A549 (cell line): Measurements from ENCODE around the gene MYH10. TPM values are rescaled to one million over a fixed set of nuclear protein-coding genes. Genes with fewer than 3 reads are reported as not detected.
"Not testable (repeated sequence)": the region's sequence is repeated elsewhere in the genome, so short reads cannot be mapped to it uniquely, and the experiment has no call there.

Experiments used
- ATAC-seq, 2 experiments: fragments of 200-7000 bp in 1 of 2; fragments of >200 bp in 1 of 2; cut with Nextera tagmentation in 1 of 2; cut with Tn5 transposase in 1 of 2; 3 replicates each; pipeline versions ENCODE4 v1.8.0 to v1.9.1; 2018 to 2020; ENCODE audit warnings: mild to moderate bottlenecking in 1 of 2, moderate library complexity in 1 of 2
- CTCF ChIA-PET: fragments of 300-600 bp; sonication (Branson Sonifier 250); formaldehyde crosslinking; extraction: SDS; loops from one replicate; lab custom pipeline; 2021; ENCODE audit warnings: antibody characterized with exemption, inconsistent platforms; lab: Yijun Ruan, JAX
- POLR2A ChIA-PET: fragments of 350-600 bp; formaldehyde crosslinking; extraction: SDS; loops from one replicate; lab custom pipeline; 2021; ENCODE audit warnings: antibody characterized with exemption, inconsistent platforms; lab: Yijun Ruan, JAX
- DNase-seq, 2 experiments: peaks; one replicate each; pipeline versions ENCODE4 v3.0.0 to v3.0.0-alpha.2; 2011 to 2016; ENCODE audit warnings: low read depth in 1 of 2, low spot score in 1 of 2
- FAIRE-seq: peaks from 2 replicates; lab custom pipeline; 2011; peaks lifted over from hg19 to GRCh38; lab: Jason Lieb, UNC
- H3K27ac ChIP-seq, 2 experiments: fragments of >200 bp; sonication (Bioruptor Twin); formaldehyde crosslinking; 3 replicates each; pipeline ENCODE4 v1.5.1; 2016 to 2017
- H3K4me1 ChIP-seq: fragments of >200 bp; sonication (Bioruptor Twin); formaldehyde crosslinking; 3 replicates; pipeline ENCODE4 v1.6.1; 2016
- H3K4me2 ChIP-seq: fragments of >200 bp; sonication (Bioruptor Twin); formaldehyde crosslinking; 3 replicates; pipeline ENCODE4 v1.6.1; 2016
- H3K4me3 ChIP-seq: fragments of >200 bp; sonication (Bioruptor Twin); formaldehyde crosslinking; 3 replicates; pipeline ENCODE4 v1.5.1; 2016
- H3K9me3 ChIP-seq: fragments of >200 bp; sonication (Bioruptor Twin); formaldehyde crosslinking; 3 replicates; pipeline ENCODE4 v1.6.1; 2016
- BCL3 ChIP-seq: fragments of >200 bp; sonication (Bioruptor Twin); formaldehyde crosslinking; IDR thresholded peaks from 3 replicates; pipeline ENCODE4 v1.6.1; 2016
- CHD4 ChIP-seq: fragments of 200-600 bp; sonication (generic); IDR thresholded peaks from 2 replicates; pipeline ENCODE4 v1.6.1; 2016; ENCODE audit warnings: antibody characterized with exemption, mild to moderate bottlenecking, borderline replicate concordance
- ELK1 ChIP-seq: fragments of 150-350 bp; IDR thresholded peaks from 2 replicates; pipeline ENCODE4 v1.6.1; 2014; ENCODE audit warnings: low read depth, mild to moderate bottlenecking, low read length
- EP300 ChIP-seq, 2 experiments: fragments of >200 bp; sonication (Bioruptor Twin); formaldehyde crosslinking; IDR thresholded peaks; 2 replicates in 1 of 2; 3 replicates in 1 of 2; pipeline ENCODE4 v1.6.1; 2016 to 2017
- FOSB ChIP-seq: fragments of 250-450 bp; sonication (Bioruptor Pico); IDR thresholded peaks from 2 replicates; pipeline ENCODE4 v1.5.0; 2020; ENCODE audit warnings: mild to moderate bottlenecking, moderate library complexity
- FOSL2 ChIP-seq, 2 experiments: fragments of 450-650 bp in 1 of 2; fragments of >200 bp in 1 of 2; sonication (Bioruptor Twin) in 1 of 2; formaldehyde crosslinking; IDR thresholded peaks; 2 replicates each; pipeline versions ENCODE4 v1.5.0 to v1.6.1; 2016 to 2020; ENCODE audit warnings: mild to moderate bottlenecking in 1 of 2, moderate library complexity in 1 of 2
- FOXS1 ChIP-seq: fragments of 250-450 bp; sonication (Bioruptor Pico); IDR thresholded peaks from 2 replicates; pipeline ENCODE4 v1.5.0; 2020; ENCODE audit warnings: mild to moderate bottlenecking, moderate library complexity
- GATA3 ChIP-seq: IDR thresholded peaks from 2 replicates; pipeline ENCODE4 v1.6.1; 2012; ENCODE audit warnings: borderline replicate concordance
- HDAC2 ChIP-seq: fragments of 200-600 bp; sonication (generic); IDR thresholded peaks from 2 replicates; pipeline ENCODE4 v1.6.1; 2016
- HOXA7 ChIP-seq: fragments of 250-450 bp; sonication (Bioruptor Pico); IDR thresholded peaks from 2 replicates; pipeline ENCODE4 v1.5.0; 2020; ENCODE audit warnings: mild to moderate bottlenecking, moderate library complexity
- HOXB13 ChIP-seq: fragments of 250-450 bp; sonication (Bioruptor Pico); IDR thresholded peaks from 2 replicates; pipeline ENCODE4 v1.5.0; 2020; ENCODE audit warnings: low read depth, mild to moderate bottlenecking, moderate library complexity
- HOXB5 ChIP-seq: fragments of 250-450 bp; sonication (Bioruptor Pico); IDR thresholded peaks from 2 replicates; pipeline ENCODE4 v1.5.0; 2020; ENCODE audit warnings: mild to moderate bottlenecking, moderate library complexity
- JUN ChIP-seq, 2 experiments: fragments of >200 bp; sonication (Bioruptor Twin); formaldehyde crosslinking; IDR thresholded peaks; 2 replicates in 1 of 2; 3 replicates in 1 of 2; pipeline ENCODE4 v1.6.1; 2016 to 2017
- JUNB ChIP-seq: fragments of >200 bp; sonication (Bioruptor Twin); formaldehyde crosslinking; IDR thresholded peaks from 2 replicates; pipeline ENCODE4 v1.6.1; 2016
- KDM1A ChIP-seq: fragments of 200-600 bp; sonication (generic); IDR thresholded peaks from 2 replicates; pipeline ENCODE4 v1.6.1; 2016; ENCODE audit warnings: low read depth, mild to moderate bottlenecking
- KDM5A ChIP-seq: fragments of 200-600 bp; sonication (generic); IDR thresholded peaks from 2 replicates; pipeline ENCODE4 v1.6.1; 2016; ENCODE audit warnings: antibody characterized with exemption, mild to moderate bottlenecking
- MAZ ChIP-seq: fragments of 150-350 bp; IDR thresholded peaks from 2 replicates; pipeline ENCODE4 v1.6.1; 2014; ENCODE audit warnings: antibody characterized with exemption, low read depth, low read length, borderline replicate concordance
- MYC ChIP-seq: IDR thresholded peaks from 2 replicates; pipeline ENCODE4 v1.6.1; 2012; ENCODE audit warnings: mild to moderate bottlenecking, inconsistent platforms, low read length, improper control_type of control experiment, borderline replicate concordance
- NFE2L2 ChIP-seq: fragments of 150-350 bp; conservative IDR thresholded peaks from 2 replicates; pipeline ENCODE4 v1.6.1; 2014; ENCODE audit warnings: low read length
- NR3C1 ChIP-seq: fragments of >200 bp; sonication (Bioruptor Twin); formaldehyde crosslinking; IDR thresholded peaks from 3 replicates; pipeline ENCODE4 v1.6.1; 2017
- PBX3 ChIP-seq: IDR thresholded peaks from 2 replicates; pipeline ENCODE4 v1.6.1; 2012
- POLR2AphosphoS2 ChIP-seq: conservative IDR thresholded peaks from 2 replicates; pipeline ENCODE4 v1.6.1; 2012; ENCODE audit warnings: low read length, improper control_type of control experiment, inconsistent platforms
- RFX5 ChIP-seq: fragments of 450-650 bp; IDR thresholded peaks from 2 replicates; pipeline ENCODE4 v1.7.1; 2014; ENCODE audit warnings: antibody characterized with exemption, mild to moderate bottlenecking, moderate library complexity
- RNF2 ChIP-seq: fragments of 200-600 bp; sonication (generic); IDR thresholded peaks from 2 replicates; pipeline ENCODE4 v1.6.1; 2016; ENCODE audit warnings: low read depth, mild to moderate bottlenecking, antibody characterized with exemption, moderate library complexity, borderline replicate concordance
- SMC3 ChIP-seq: fragments of >200 bp; sonication (Bioruptor Twin); formaldehyde crosslinking; IDR thresholded peaks from 3 replicates; pipeline ENCODE4 v1.6.1; 2018; ENCODE audit warnings: inconsistent platforms
- ZC3H11A ChIP-seq: fragments of 450-650 bp; IDR thresholded peaks from 2 replicates; pipeline ENCODE4 v1.6.1; 2014; ENCODE audit warnings: antibody characterized with exemption, mild to moderate bottlenecking
- ZNF302 ChIP-seq: fragments of 250-450 bp; sonication (Bioruptor Pico); IDR thresholded peaks from 2 replicates; pipeline ENCODE4 v1.9.0; 2021; ENCODE audit warnings: inconsistent platforms, mild to moderate bottlenecking, moderate library complexity
- ZSCAN20 ChIP-seq: fragments of 250-450 bp; sonication (Bioruptor Pico); IDR thresholded peaks from 2 replicates; pipeline ENCODE4 v1.8.0; 2022; ENCODE audit warnings: mild to moderate bottlenecking, moderate library complexity
- WGBS: methylation state at CpG from one replicate; pipeline ENCODE4 v1.1.6; 2017; ENCODE audit errors: missing lambda C conversion rate; 5-methylcytosine and 5-hydroxymethylcytosine counted together
- polyA plus RNA-seq, 4 experiments: library from polyadenylated mRNA; depleted of rRNA in 3 of 4; stranded (reverse); fragments of >200 nt; fragmentation: RNase III in 1 of 4; extraction: RNeasy Plus Mini Kit Qiagen cat#74134 plus additional on column Dnase treatment in 1 of 4; gene quantifications; 2 replicates in 3 of 4; 3 replicates in 1 of 4; pipeline ENCODE4 v1.2.3, GENCODE V29; 2011 to 2017
- TF ChIP-seq, protein P1 (sequence below): fragments of 250-450 bp; sonication (Bioruptor Pico); IDR thresholded peaks from 2 replicates; pipeline ENCODE4 v1.5.0; 2020; ENCODE audit warnings: low read depth, mild to moderate bottlenecking, moderate library complexity
- TF ChIP-seq, protein P2 (sequence below): IDR thresholded peaks from 2 replicates; pipeline ENCODE4 v1.6.1; 2012; ENCODE audit warnings: low read depth, borderline replicate concordance
- TF ChIP-seq, protein P3 (sequence below): fragments of 250-450 bp; sonication (Bioruptor Pico); IDR thresholded peaks from 2 replicates; pipeline ENCODE4 v1.5.0; 2021; ENCODE audit warnings: mild to moderate bottlenecking, moderate library complexity, borderline replicate concordance

MYH10 gene
- polyA plus RNA-seq, 2 of the 4 experiments (the other 2 are of a cell fraction), result 26.5 to 28.3 TPM

DNA sequence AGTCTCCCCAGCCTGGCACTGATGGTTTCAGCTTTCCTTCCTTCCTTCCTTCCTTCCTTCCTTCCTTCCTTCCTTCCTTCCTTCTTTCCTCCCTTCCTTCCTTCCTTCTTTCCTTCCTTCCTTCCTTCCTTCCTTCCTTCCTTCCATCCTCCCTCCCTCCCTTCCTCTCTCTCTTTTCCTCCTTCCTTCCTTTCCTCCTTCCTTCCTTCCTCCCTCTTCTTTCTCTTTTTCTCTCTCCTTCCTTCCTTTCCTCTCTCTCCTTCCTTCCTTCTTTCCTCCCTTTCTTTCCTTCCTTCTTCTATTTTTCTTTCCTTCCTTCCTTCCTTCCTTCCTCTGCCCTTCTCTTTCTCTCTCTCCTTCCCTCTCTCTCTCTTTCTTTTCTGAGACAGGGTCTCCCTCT lies 30.2 kb upstream of the MYH10 start:
- POLR2A ChIA-PET, FAIRE-seq, H3K4me3 ChIP-seq, ATAC-seq, H3K4me1 ChIP-seq, H3K27ac ChIP-seq, DNase-seq, H3K4me2 ChIP-seq: not testable (repeated sequence)
- H3K9me3 ChIP-seq, result peaks cover 14% of the 10 kb centered on the region; the same call in 2 of the 3 replicates
- CTCF ChIA-PET, result interaction anchor here (0.6 kb wide), 1 partner anchor 10 kb away, joined by 3 read pairs; no protein-coding TSS in a partner anchor

- no peak for FAIRE-seq
- H3K4me1 ChIP-seq, result no peaks in the 10 kb centered on the region
- CTCF ChIA-PET, result interaction anchor here (0.5 to 1.4 kb wide), 5 partner anchors 10 to 249 kb away, joined by 3 to 5 read pairs (median 3); no protein-coding TSS in a partner anchor
Measured at GRCh38 chr17:8659758-8660410, 29.4 kb upstream of the MYH10 start.

GRCh38 chr17:8658810-8659209 lies 28.3 kb upstream of the MYH10 start:
- DNase-seq (no peak), ATAC-seq (no peak), FAIRE-seq (no peak)
- no peak overlapping the region for H3K4me3 ChIP-seq
- peaks cover 14% of the 10 kb centered on the region; the same call in 2 of the 3 replicates for H3K9me3 ChIP-seq
- WGBS, result 69% methylated on average over 6 of the region's 6 CpGs
- CTCF ChIA-PET, result interaction anchor here (0.5 to 1.4 kb wide), 4 partner anchors 9 to 248 kb away, joined by 3 to 5 read pairs (median 4); no protein-coding TSS in a partner anchor
- H3K4me1 ChIP-seq, result no peaks in the 10 kb centered on the region
- POLR2A ChIA-PET, result interaction anchor here (1.0 kb wide), 1 partner anchor 272 kb away, joined by 3 read pairs; no protein-coding TSS in a partner anchor
- H3K4me2 ChIP-seq, result no peak overlapping the region
- no peak overlapping the region for H3K27ac ChIP-seq
- TF ChIP-seq HOXA7 (CRISPR knock-in tag) (no peak), ZNF302 (CRISPR knock-in tag) (no peak), BCL3 (no peak), FOSL2 (IDR thresholded peaks at IDR 0.05) (no peak), FOSL2 (CRISPR knock-in tag; IDR thresholded peaks at IDR 0.05) (no peak), ELK1 (no peak), HDAC2 (no peak), ZC3H11A (no peak), POLR2AphosphoS2 (no peak), PBX3 (no peak), MAZ (no peak), RNF2 (no peak), ZSCAN20 (CRISPR knock-in tag) (no peak), SMC3 (no peak)
- TF ChIP-seq, protein P1, sequence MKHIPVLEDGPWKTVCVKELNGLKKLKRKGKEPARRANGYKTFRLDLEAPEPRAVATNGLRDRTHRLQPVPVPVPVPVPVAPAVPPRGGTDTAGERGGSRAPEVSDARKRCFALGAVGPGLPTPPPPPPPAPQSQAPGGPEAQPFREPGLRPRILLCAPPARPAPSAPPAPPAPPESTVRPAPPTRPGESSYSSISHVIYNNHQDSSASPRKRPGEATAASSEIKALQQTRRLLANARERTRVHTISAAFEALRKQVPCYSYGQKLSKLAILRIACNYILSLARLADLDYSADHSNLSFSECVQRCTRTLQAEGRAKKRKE (CRISPR knock-in tag), result no peak

More at GRCh38 chr17:8659758-8660410, 29.4 kb upstream of the MYH10 start:
- TF ChIP-seq CHD4 (no peak), RFX5 (no peak), KDM1A (no peak), HOXB5 (CRISPR knock-in tag) (no peak), EP300 (IDR thresholded peaks at IDR 0.05) (no peak), HOXB13 (no peak), GATA3 (no peak), JUNB (no peak), JUN (IDR thresholded peaks at IDR 0.05) (no peak), NFE2L2 (no peak), FOSB (CRISPR knock-in tag) (no peak), ZSCAN20 (CRISPR knock-in tag) (no peak), FOXS1 (CRISPR knock-in tag) (no peak), MYC (no peak), NR3C1 (no peak), HOXA7 (CRISPR knock-in tag) (no peak), KDM5A (no peak)
- TF ChIP-seq, protein P2, sequence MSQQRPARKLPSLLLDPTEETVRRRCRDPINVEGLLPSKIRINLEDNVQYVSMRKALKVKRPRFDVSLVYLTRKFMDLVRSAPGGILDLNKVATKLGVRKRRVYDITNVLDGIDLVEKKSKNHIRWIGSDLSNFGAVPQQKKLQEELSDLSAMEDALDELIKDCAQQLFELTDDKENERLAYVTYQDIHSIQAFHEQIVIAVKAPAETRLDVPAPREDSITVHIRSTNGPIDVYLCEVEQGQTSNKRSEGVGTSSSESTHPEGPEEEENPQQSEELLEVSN, result no peak
- TF ChIP-seq, protein P3, sequence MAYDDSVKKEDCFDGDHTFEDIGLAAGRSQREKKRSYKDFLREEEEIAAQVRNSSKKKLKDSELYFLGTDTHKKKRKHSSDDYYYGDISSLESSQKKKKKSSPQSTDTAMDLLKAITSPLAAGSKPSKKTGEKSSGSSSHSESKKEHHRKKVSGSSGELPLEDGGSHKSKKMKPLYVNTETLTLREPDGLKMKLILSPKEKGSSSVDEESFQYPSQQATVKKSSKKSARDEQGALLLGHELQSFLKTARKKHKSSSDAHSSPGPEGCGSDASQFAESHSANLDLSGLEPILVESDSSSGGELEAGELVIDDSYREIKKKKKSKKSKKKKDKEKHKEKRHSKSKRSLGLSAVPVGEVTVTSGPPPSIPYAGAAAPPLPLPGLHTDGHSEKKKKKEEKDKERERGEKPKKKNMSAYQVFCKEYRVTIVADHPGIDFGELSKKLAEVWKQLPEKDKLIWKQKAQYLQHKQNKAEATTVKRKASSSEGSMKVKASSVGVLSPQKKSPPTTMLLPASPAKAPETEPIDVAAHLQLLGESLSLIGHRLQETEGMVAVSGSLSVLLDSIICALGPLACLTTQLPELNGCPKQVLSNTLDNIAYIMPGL (CRISPR knock-in tag), result no peak
- no peak for DNase-seq
- peaks cover 14% of the 10 kb centered on the region; the same call in 2 of the 3 replicates for H3K9me3 ChIP-seq
- WGBS, result 42% methylated on average over 3 of the region's 3 CpGs
- no peak for ATAC-seq
- H3K4me2 ChIP-seq, result no peak overlapping the region
- POLR2A ChIA-PET, result no interaction called here
- no peak overlapping the region for H3K27ac ChIP-seq
- no peak overlapping the region for H3K4me3 ChIP-seq
